CD14-positive monocyte (primary cell): ENCODE results near the gene MEMO1. TPM values are rescaled to one million over a fixed set of nuclear protein-coding genes. Genes with fewer than 3 reads are reported as not detected.

Experiments used
- DNase-seq, 3 donors: peaks; one replicate each; pipeline ENCODE4 v3.0.0-alpha.2; 2011 to 2022
- H2AFZ ChIP-seq: 2 replicates; pipeline ENCODE4 v1.6.0; 2012; ENCODE audit warnings: mild to moderate bottlenecking, low read depth, low read length, inconsistent platforms; ENCODE audit not compliant: insufficient read depth, poor library complexity, severe bottlenecking
- H3K27ac ChIP-seq, 2 donors: 1 replicate in 1 of 2; 2 replicates in 1 of 2; pipeline ENCODE4 v1.5.1; 2012 to 2013; ENCODE audit warnings: low read length in 2 of 2, control low read depth in 1 of 2, inconsistent platforms in 1 of 2, low read depth in 1 of 2, mild to moderate bottlenecking in 1 of 2
- H3K27me3 ChIP-seq, 2 donors: one replicate each; pipeline versions ENCODE4 v1.6.0 to v1.6.1; 2011 to 2013; ENCODE audit warnings: low read length in 2 of 2; ENCODE audit not compliant: control insufficient read depth in 2 of 2, insufficient read depth in 2 of 2
- H3K36me3 ChIP-seq, 2 donors: replicated peaks in 1 of 2; 1 replicate in 1 of 2; 2 replicates in 1 of 2; pipeline versions ENCODE4 v1.5.1 to v1.6.1; 2012 to 2013; ENCODE audit warnings: low read length in 2 of 2, control low read depth in 1 of 2, inconsistent platforms in 1 of 2, mild to moderate bottlenecking in 1 of 2; ENCODE audit not compliant: insufficient read depth in 2 of 2, control insufficient read depth in 1 of 2
- H3K4me1 ChIP-seq, 2 donors: 1 replicate in 1 of 2; 2 replicates in 1 of 2; pipeline versions ENCODE4 v1.5.1 to v1.6.1; 2012 to 2013; ENCODE audit warnings: low read length in 2 of 2, control low read depth in 1 of 2, inconsistent platforms in 1 of 2, mild to moderate bottlenecking in 1 of 2, moderate library complexity in 1 of 2; ENCODE audit not compliant: insufficient read depth in 2 of 2, control insufficient read depth in 1 of 2
- H3K4me2 ChIP-seq: replicated peaks from 2 replicates; pipeline ENCODE3; 2012; ENCODE audit warnings: low read length, moderate library complexity, mild to moderate bottlenecking; ENCODE audit not compliant: poor library complexity, severe bottlenecking; ENCODE audit errors: extremely low read depth
- H3K4me3 ChIP-seq, 3 experiments: fragments of 200-600 bp in 1 of 3; sonication (generic) in 1 of 3; replicated peaks in 1 of 3; 1 replicate in 2 of 3; 2 replicates in 1 of 3; pipeline ENCODE4 v1.5.1; 2011 to 2013; ENCODE audit warnings: low read length in 3 of 3, mild to moderate bottlenecking in 3 of 3, control low read depth in 2 of 3, low read depth in 2 of 3, inconsistent platforms in 1 of 3, moderate library complexity in 1 of 3
- H3K79me2 ChIP-seq: 2 replicates; pipeline ENCODE4 v1.6.0; 2012; ENCODE audit warnings: mild to moderate bottlenecking, control low read depth, inconsistent platforms, low read length, moderate library complexity; ENCODE audit not compliant: insufficient read depth
- H3K9ac ChIP-seq: 2 replicates; pipeline ENCODE4 v1.6.0; 2017; ENCODE audit warnings: low read length, mild to moderate bottlenecking; ENCODE audit not compliant: insufficient read depth, poor library complexity, severe bottlenecking
- H3K9me3 ChIP-seq, 2 donors: replicated peaks in 1 of 2; 1 replicate in 1 of 2; 2 replicates in 1 of 2; pipeline versions ENCODE4 v1.5.1 to v1.6.1; 2012 to 2013; ENCODE audit warnings: low read length in 2 of 2, control low read depth in 1 of 2; ENCODE audit not compliant: control insufficient read depth in 1 of 2, insufficient read depth in 1 of 2
- H4K20me1 ChIP-seq: 2 replicates; pipeline ENCODE4 v1.6.0; 2012; ENCODE audit warnings: mild to moderate bottlenecking, low read length, control low read depth, moderate library complexity; ENCODE audit not compliant: insufficient read depth
- H3K27ac Mint-ChIP-seq, 7 donors: one replicate each; pipeline ENCODE4 v1.8.0; 2020; ENCODE audit warnings: mild to moderate bottlenecking in 7 of 7, mixed read lengths in 7 of 7, moderate library complexity in 6 of 7, inconsistent platforms in 2 of 7
- H3K27me3 Mint-ChIP-seq, 3 donors: one replicate each; pipeline ENCODE4 v1.8.0; 2021 to 2022; ENCODE audit warnings: low read depth in 3 of 3, mild to moderate bottlenecking in 3 of 3, mixed read lengths in 3 of 3, moderate library complexity in 3 of 3, inconsistent platforms in 1 of 3
- H3K36me3 Mint-ChIP-seq, 2 donors: one replicate each; pipeline ENCODE4 v1.8.0; 2020; ENCODE audit warnings: mixed read lengths in 2 of 2, inconsistent platforms in 1 of 2, mild to moderate bottlenecking in 1 of 2
- H3K4me1 Mint-ChIP-seq: one replicate; pipeline ENCODE4 v1.8.0; 2020; ENCODE audit warnings: mild to moderate bottlenecking, mixed read lengths
- H3K4me3 Mint-ChIP-seq, 2 donors: one replicate each; pipeline ENCODE4 v1.8.0; 2020; ENCODE audit warnings: mild to moderate bottlenecking in 2 of 2, mixed read lengths in 2 of 2, moderate library complexity in 1 of 2
- H3K9me3 Mint-ChIP-seq, 7 donors: one replicate each; pipeline ENCODE4 v1.8.0; 2020 to 2022; ENCODE audit warnings: mixed read lengths in 7 of 7, mild to moderate bottlenecking in 6 of 7, moderate library complexity in 6 of 7, inconsistent platforms in 2 of 7
- CTCF ChIP-seq: fragments of 200-600 bp; IDR thresholded peaks from one replicate; pipeline ENCODE4 v1.8.0; 2022; ENCODE audit warnings: antibody characterized with exemption, mild to moderate bottlenecking
- WGBS: methylation state at CpG from one replicate; pipeline ENCODE4 v1.1.5; 2013; ENCODE audit warnings: missing lambda C conversion rate; ENCODE audit not compliant: insufficient coverage; 5-methylcytosine and 5-hydroxymethylcytosine counted together
- intact Hi-C, 2 donors: fragments of 100-400 bp; cut with micrococcal nuclease; formaldehyde crosslinking; loops; one replicate each; pipeline versions ENCODE4 v1.15.0 to v1.15.1; 2023
- polyA plus RNA-seq, 3 donors: library from polyadenylated mRNA; depleted of rRNA in 1 of 3; unstranded in 2 of 3; stranded (reverse) in 1 of 3; fragments of 300-500 nt in 2 of 3; fragments of >200 nt in 1 of 3; fragmentation: Illumina TruSeq in 2 of 3; gene quantifications; 1 replicate in 2 of 3; 2 replicates in 1 of 3; pipeline ENCODE4 v1.2.3, GENCODE V29; 2012 to 2021

Gene MEMO1
- polyA plus RNA-seq, 3 donors = 49.5 to 63.7 (median 57.0) TPM

DNA sequence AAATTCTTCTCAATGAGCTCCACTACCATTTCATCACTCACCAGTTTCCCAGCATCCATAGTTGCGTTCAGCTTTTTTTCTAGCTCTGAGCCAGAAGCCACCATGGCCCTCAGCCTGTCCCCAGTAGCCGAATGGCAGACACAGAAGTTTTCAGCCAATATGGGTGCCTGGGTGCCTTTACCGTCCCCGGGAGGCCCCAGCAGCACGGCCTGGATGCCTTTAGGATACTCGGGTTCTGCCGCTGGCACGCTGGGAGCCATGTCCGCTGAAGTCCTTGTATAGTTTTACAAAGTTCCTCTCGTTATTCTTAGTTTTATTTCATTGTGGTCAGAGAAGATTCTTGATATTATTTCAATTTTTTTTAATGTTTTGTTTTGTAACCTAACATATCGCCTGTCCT, 187.2 kb downstream of the MEMO1 start:
- Histone ChIP-seq H3K9me3 (peaks cover 33 to 38% of the 10 kb centered on the region in 2 donors), H3K27ac (no peak overlapping the region), H3K4me1 (no peaks in the 10 kb centered on the region), H3K79me2 (no peaks in the 10 kb centered on the region), H3K4me3 (no peak overlapping the region), H4K20me1 (no peaks in the 10 kb centered on the region), H3K36me3 (no peaks in the 10 kb centered on the region), H3K9ac (no peak overlapping the region), H2AFZ (no peak overlapping the region), H3K27me3 (no peaks in the 10 kb centered on the region), H3K4me2 (no peak overlapping the region)
- Mint-ChIP-seq H3K27me3 (peaks cover 0 to 2% (median 0%) of the 10 kb centered on the region in 3 donors), H3K36me3 (no peaks in the 10 kb centered on the region), H3K4me1 (no peaks in the 10 kb centered on the region), H3K27ac (no peak overlapping the region), H3K4me3 (no peak overlapping the region), H3K9me3 (peaks cover 36 to 71% (median 48%) of the 10 kb centered on the region in 7 donors)
- intact Hi-C loops = no loop called here
- no peak for DNase-seq
- 90% methylated on average over 4 of the region's 11 CpGs for WGBS
- no peak for TF ChIP-seq CTCF

DNA sequence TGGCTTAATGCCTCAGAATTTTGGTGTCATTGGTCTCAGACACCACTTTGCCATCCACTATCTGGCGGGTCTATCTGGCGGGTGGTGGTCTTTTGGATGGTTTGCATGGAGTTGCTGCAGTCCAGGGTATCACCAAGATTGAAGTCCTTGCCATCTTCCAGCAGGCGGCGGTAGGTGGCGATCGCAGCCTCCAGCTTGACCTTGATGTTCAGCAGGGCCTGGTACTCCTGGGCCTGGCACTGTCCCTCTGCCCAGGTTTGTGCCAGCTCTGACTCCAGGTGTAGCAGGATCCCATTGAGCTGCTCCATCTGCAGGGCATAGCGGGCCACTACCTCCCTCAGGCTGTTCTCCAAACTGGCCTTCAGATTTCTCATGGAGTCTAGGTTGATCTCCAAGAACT, 188.2 kb downstream of the MEMO1 start:
- Mint-ChIP-seq H3K4me3 (no peak overlapping the region), H3K27ac (no peak overlapping the region), H3K4me1 (no peaks in the 10 kb centered on the region), H3K27me3 (peaks cover 0 to 2% (median 0%) of the 10 kb centered on the region in 3 donors), H3K36me3 (no peaks in the 10 kb centered on the region), H3K9me3 (peaks cover 30 to 67% (median 44%) of the 10 kb centered on the region in 7 donors)
- no peaks in the 10 kb centered on the region for H4K20me1 ChIP-seq
- H3K79me2 ChIP-seq = no peaks in the 10 kb centered on the region
- intact Hi-C loops = no loop called here
- peaks cover 29 to 33% of the 10 kb centered on the region in 2 donors for H3K9me3 ChIP-seq
- no peak overlapping the region for H3K27ac ChIP-seq
- no peak overlapping the region for H3K4me2 ChIP-seq
- TF ChIP-seq CTCF = no peak
- DNase-seq = no peak
- 93% methylated on average over 5 of the region's 7 CpGs for WGBS
- no peaks in the 10 kb centered on the region for H3K4me1 ChIP-seq
- H3K9ac ChIP-seq = no peak overlapping the region
- H2AFZ ChIP-seq = no peak overlapping the region
- no peak overlapping the region for H3K4me3 ChIP-seq
- H3K36me3 ChIP-seq = no peaks in the 10 kb centered on the region
- no peaks in the 10 kb centered on the region for H3K27me3 ChIP-seq

Other genes starting within 250 kb of the MEMO1 start
- gene DPY30, start 28.8 kb upstream of the MEMO1 start, polyA plus RNA-seq = 100 to 1,000 TPM in 2 of 3 donors, 10 to 100 TPM in 1; 53.7 to 137 (median 122) TPM
- gene SPAST, start 52.5 kb upstream of the MEMO1 start, polyA plus RNA-seq = 10 to 100 TPM; 10.4 to 17.4 (median 14.0) TPM
- 10 to 100 TPM in 1 of 3 donors, 1 to 10 TPM in 2; 2.8 to 12.2 (median 8.6) TPM for gene SLC30A6, start 154.9 kb upstream of the MEMO1 start, polyA plus RNA-seq